HUES48 (cell line): ENCODE data around the gene HAL.
A peak's percentile ranks its signal among the peaks of the same experiment; 100 is the strongest.

Experiments
- H3K27ac ChIP-seq: one replicate; pipeline ENCODE4 v1.7.0; 2013; ENCODE audit warnings: low read depth, low read length, inconsistent platforms
- H3K27me3 ChIP-seq: 2 replicates; pipeline ENCODE4 v1.6.1; 2013; ENCODE audit warnings: mild to moderate bottlenecking, low read length; ENCODE audit not compliant: control insufficient read depth, insufficient read depth
- H3K36me3 ChIP-seq: 2 replicates; pipeline ENCODE4 v1.6.1; 2013; ENCODE audit warnings: low read length; ENCODE audit not compliant: control insufficient read depth, insufficient read depth
- H3K4me1 ChIP-seq: 2 replicates; pipeline ENCODE4 v1.6.1; 2013; ENCODE audit warnings: mild to moderate bottlenecking, low read length; ENCODE audit not compliant: control insufficient read depth, insufficient read depth
- H3K4me3 ChIP-seq: 2 replicates; pipeline ENCODE4 v1.5.1; 2013; ENCODE audit warnings: mild to moderate bottlenecking, low read depth, low read length
- H3K9ac ChIP-seq: 2 replicates; pipeline ENCODE4 v1.6.1; 2013; ENCODE audit warnings: mild to moderate bottlenecking, low read depth, low read length, moderate library complexity
- H3K9me3 ChIP-seq: 2 replicates; pipeline ENCODE4 v1.6.1; 2013; ENCODE audit warnings: low read length; ENCODE audit not compliant: control insufficient read depth, insufficient read depth

Gene HAL

GRCh38 chr12:95989504-95990123 lies 6.5 kb downstream of the HAL start:
- no peaks in the 10 kb centered on the region for H3K27me3 ChIP-seq
- H3K9me3 ChIP-seq: no peaks in the 10 kb centered on the region
- no peak overlapping the region for H3K9ac ChIP-seq
- peaks cover 16% of the 10 kb centered on the region for H3K4me1 ChIP-seq
- H3K27ac ChIP-seq: no peak overlapping the region
- H3K4me3 ChIP-seq: no peak overlapping the region
- H3K36me3 ChIP-seq: no peaks in the 10 kb centered on the region

GRCh38 chr12:95988506-95989275 lies 7.5 kb downstream of the HAL start:
- no peaks in the 10 kb centered on the region for H3K9me3 ChIP-seq
- H3K27me3 ChIP-seq: no peaks in the 10 kb centered on the region
- no peak overlapping the region for H3K9ac ChIP-seq

GRCh38 chr12:95986635-95987570 lies 9.2 kb downstream of the HAL start:
- Histone ChIP-seq H3K36me3 (no peaks in the 10 kb centered on the region), H3K27me3 (no peaks in the 10 kb centered on the region), H3K4me3 (no peak overlapping the region), H3K4me1 (peaks cover 16% of the 10 kb centered on the region), H3K9me3 (no peaks in the 10 kb centered on the region), H3K9ac (no peak overlapping the region), H3K27ac (peak overlapping the region; percentile 4)

More at GRCh38 chr12:95988506-95989275, 7.5 kb downstream of the HAL start:
- no peak overlapping the region for H3K4me3 ChIP-seq
- H3K4me1 ChIP-seq: peaks cover 16% of the 10 kb centered on the region
- no peaks in the 10 kb centered on the region for H3K36me3 ChIP-seq
- no peak overlapping the region for H3K27ac ChIP-seq

- Histone ChIP-seq H3K4me1 (peaks cover 11% of the 10 kb centered on the region), H3K9me3 (no peaks in the 10 kb centered on the region)
Observed at GRCh38 chr12:95984682-95985081, 11.5 kb downstream of the HAL start.

GRCh38 chr12:95982602-95983001 lies 13.5 kb downstream of the HAL start:
- Histone ChIP-seq H3K36me3 (no peaks in the 10 kb centered on the region), H3K9ac (no peak overlapping the region), H3K27ac (no peak overlapping the region), H3K4me3 (no peak overlapping the region), H3K9me3 (no peaks in the 10 kb centered on the region), H3K4me1 (peaks cover 11% of the 10 kb centered on the region), H3K27me3 (no peaks in the 10 kb centered on the region)

More at GRCh38 chr12:95984682-95985081, 11.5 kb downstream of the HAL start:
- H3K27ac ChIP-seq: no peak overlapping the region
- H3K36me3 ChIP-seq: no peaks in the 10 kb centered on the region
- H3K9ac ChIP-seq: no peak overlapping the region
- no peaks in the 10 kb centered on the region for H3K27me3 ChIP-seq
- no peak overlapping the region for H3K4me3 ChIP-seq

GRCh38 chr12:95980437-95980836 lies 15.7 kb downstream of the HAL start:
- Histone ChIP-seq H3K27ac (no peak overlapping the region), H3K9ac (no peak overlapping the region), H3K4me3 (no peak overlapping the region), H3K27me3 (no peaks in the 10 kb centered on the region), H3K9me3 (no peaks in the 10 kb centered on the region), H3K4me1 (no peaks in the 10 kb centered on the region), H3K36me3 (no peaks in the 10 kb centered on the region)

- Histone ChIP-seq H3K27ac (no peak overlapping the region), H3K9me3 (no peaks in the 10 kb centered on the region), H3K9ac (no peak overlapping the region), H3K4me1 (no peaks in the 10 kb centered on the region), H3K36me3 (no peaks in the 10 kb centered on the region), H3K27me3 (no peaks in the 10 kb centered on the region), H3K4me3 (no peak overlapping the region)
Observed at GRCh38 chr12:95978774-95979173, 17.4 kb downstream of the HAL start.

GRCh38 chr12:95978351-95978750 lies 17.8 kb downstream of the HAL start:
- H3K9me3 ChIP-seq: no peaks in the 10 kb centered on the region
- H3K4me3 ChIP-seq: no peak overlapping the region

GRCh38 chr12:95977764-95978305 lies 18.3 kb downstream of the HAL start:
- Histone ChIP-seq H3K36me3 (no peaks in the 10 kb centered on the region), H3K27ac (no peak overlapping the region), H3K4me3 (no peak overlapping the region), H3K4me1 (no peaks in the 10 kb centered on the region), H3K9me3 (no peaks in the 10 kb centered on the region), H3K27me3 (no peaks in the 10 kb centered on the region), H3K9ac (no peak overlapping the region)

More at GRCh38 chr12:95978351-95978750, 17.8 kb downstream of the HAL start:
- Histone ChIP-seq H3K4me1 (no peaks in the 10 kb centered on the region), H3K27me3 (no peaks in the 10 kb centered on the region), H3K36me3 (no peaks in the 10 kb centered on the region), H3K9ac (no peak overlapping the region), H3K27ac (no peak overlapping the region)

GRCh38 chr12:95976416-95976832 lies 19.7 kb downstream of the HAL start:
- Histone ChIP-seq H3K27me3 (no peaks in the 10 kb centered on the region), H3K4me1 (peaks cover 2% of the 10 kb centered on the region; the same call in 1 of the 2 replicates), H3K4me3 (no peak overlapping the region), H3K9me3 (no peaks in the 10 kb centered on the region), H3K9ac (no peak overlapping the region), H3K36me3 (no peaks in the 10 kb centered on the region), H3K27ac (no peak overlapping the region)
